NCI-H1105 (cell line): ENCODE measurements around the gene ORAI2.

ENCODE experiments used
- DNase-seq: peaks from one replicate; lab custom pipeline; 2025; lab: John Stamatoyannopoulos, UW

The ORAI2 gene

GRCh38 chr7:102415685-102416225 lies 17.6 kb upstream of the ORAI2 start:
- DNase-seq: no peak

GRCh38 chr7:102416406-102416805 lies 17.0 kb upstream of the ORAI2 start:
- DNase-seq: no peak

GRCh38 chr7:102417105-102417504 lies 16.3 kb upstream of the ORAI2 start:
- no peak for DNase-seq

- no peak for DNase-seq
These were observed 14.8 kb upstream of the ORAI2 start for GRCh38 chr7:102418592-102418991.

GRCh38 chr7:102421706-102422240 lies 11.6 kb upstream of the ORAI2 start:
- no peak for DNase-seq

GRCh38 chr7:102424129-102424551 lies 9.2 kb upstream of the ORAI2 start:
- no peak for DNase-seq

GRCh38 chr7:102424787-102425218 lies 8.6 kb upstream of the ORAI2 start:
- DNase-seq: no peak

- no peak for DNase-seq
These were observed 7.6 kb upstream of the ORAI2 start for GRCh38 chr7:102425639-102426267.

GRCh38 chr7:102426268-102427018 lies 6.9 kb upstream of the ORAI2 start:
- no peak for DNase-seq

- DNase-seq: no peak
These were observed 6.4 kb upstream of the ORAI2 start for GRCh38 chr7:102427019-102427405.

GRCh38 chr7:102429141-102429899 lies 4.1 kb upstream of the ORAI2 start:
- DNase-seq: no peak

GRCh38 chr7:102431617-102432298 lies 1.6 kb upstream of the ORAI2 start:
- DNase-seq: no peak

GRCh38 chr7:102432442-102433218 lies 745 bp upstream of the ORAI2 start:
- DNase-seq: no peak

GRCh38 chr7:102434039-102434486 lies 688 bp downstream of the ORAI2 start:
- no peak for DNase-seq

GRCh38 chr7:102436118-102436517 lies 2.7 kb downstream of the ORAI2 start:
- no peak for DNase-seq

- no peak for DNase-seq
These were observed 6.8 kb downstream of the ORAI2 start for GRCh38 chr7:102439963-102440795.

GRCh38 chr7:102444961-102445673 lies 11.7 kb downstream of the ORAI2 start:
- DNase-seq: no peak

GRCh38 chr7:102445674-102446071 lies 12.3 kb downstream of the ORAI2 start:
- DNase-seq: no peak
